ENCODE measurements around the gene PPIL6. TPM values are rescaled to one million over a fixed set of nuclear protein-coding genes. Genes with fewer than 3 reads are reported as not detected.
"Not testable (repeated sequence)": the region's sequence is repeated elsewhere in the genome, so short reads cannot be mapped to it uniquely, and the experiment has no call there.

PPIL6 gene
- polyA plus RNA-seq, 4 donors: 15.4 to 18.8 (median 18.4) TPM

- DNase-seq (ENCODE audit: low read depth in 4 of 4, low spot score in 2 of 4): no peak
These were observed 70.7 kb downstream of the PPIL6 start for GRCh38 chr6:109369728-109370127.

GRCh38 chr6:109364382-109365078, 75.9 kb downstream of the PPIL6 start:
- not testable (repeated sequence) for DNase-seq (ENCODE audit: low read depth in 4 of 4, low spot score in 2 of 4)

- no peak for DNase-seq (ENCODE audit: low read depth in 4 of 4, low spot score in 2 of 4)
These were observed 76.7 kb downstream of the PPIL6 start for GRCh38 chr6:109363753-109364152.

DNA sequence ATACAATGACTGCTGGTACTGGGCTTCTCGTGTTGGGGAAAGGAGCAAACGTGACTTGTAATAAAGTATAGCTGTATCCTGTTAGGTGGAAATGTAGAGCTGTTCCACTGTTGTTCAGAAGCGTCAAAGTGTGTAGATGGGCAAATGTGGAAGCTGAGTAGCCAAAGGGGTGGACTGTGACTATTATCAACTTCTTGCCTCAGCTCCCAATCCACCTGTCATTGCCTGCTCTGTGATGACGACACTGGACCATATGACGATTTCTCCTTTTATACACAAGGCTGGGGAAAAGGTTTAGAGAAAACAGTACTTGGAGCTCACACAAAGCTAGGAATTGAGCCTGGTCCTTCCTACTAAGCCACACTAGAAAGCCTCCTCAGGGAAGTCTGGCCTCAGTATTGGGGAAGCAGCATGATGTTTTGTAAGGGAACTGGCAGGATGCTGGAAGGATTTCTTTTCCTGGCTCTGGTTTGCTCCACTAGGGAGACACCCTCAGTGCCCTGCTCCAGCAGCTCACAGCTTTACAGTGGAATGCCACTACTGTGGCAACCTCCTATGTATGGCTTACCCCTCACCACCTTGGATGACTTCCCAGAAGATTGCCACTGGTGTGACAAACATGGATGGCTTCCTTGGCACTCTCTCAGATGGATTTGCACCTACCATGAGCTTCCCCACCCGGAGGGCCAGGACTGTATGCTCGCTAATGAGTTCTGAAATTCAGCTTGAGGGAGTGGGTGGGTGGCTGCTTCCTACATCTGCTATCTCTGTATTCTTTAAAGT, 78.1 kb downstream of the PPIL6 start:
- no peak for DNase-seq (ENCODE audit: low read depth in 4 of 4, low spot score in 2 of 4)

DNA sequence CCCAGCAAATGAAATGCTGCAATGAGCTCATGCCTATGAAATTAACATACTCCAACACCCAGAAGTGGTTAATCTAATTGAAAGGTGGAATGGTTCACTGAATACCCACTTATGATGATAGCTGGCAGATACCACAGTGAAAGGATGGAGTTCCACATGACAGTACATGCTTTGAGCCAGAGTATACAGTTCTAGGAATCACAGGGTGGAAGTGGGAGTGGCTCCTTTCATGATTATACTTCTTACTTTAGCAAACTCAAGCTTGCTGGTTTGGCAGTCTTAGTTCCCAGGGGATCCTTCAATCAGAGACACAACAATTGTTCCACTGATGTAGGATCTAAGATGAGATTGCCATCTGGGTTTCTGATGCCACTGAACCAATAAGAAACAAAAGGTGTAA, 79.6 kb downstream of the PPIL6 start:
- DNase-seq (ENCODE audit: low read depth in 4 of 4, low spot score in 2 of 4): no peak

DNA sequence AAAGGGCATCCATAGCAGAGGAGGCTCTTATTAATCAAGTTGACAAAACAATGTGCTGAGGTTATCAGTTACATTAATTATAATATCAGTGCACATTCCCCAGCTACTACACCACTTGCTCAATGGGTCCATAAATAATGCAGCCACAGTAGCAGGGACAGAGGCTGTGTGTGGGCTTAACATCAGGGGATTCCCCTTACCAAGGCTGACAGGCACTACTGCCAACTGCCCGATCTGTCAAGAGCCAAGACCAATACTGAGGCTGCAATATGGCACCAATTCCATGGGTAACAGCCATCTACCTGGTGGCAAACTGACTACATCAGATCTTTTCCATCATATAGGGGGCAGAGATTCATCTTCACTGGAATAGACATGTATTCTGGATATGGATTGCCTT, 80.1 kb downstream of the PPIL6 start:
- no peak for DNase-seq (ENCODE audit: low read depth in 4 of 4, low spot score in 2 of 4)

DNA sequence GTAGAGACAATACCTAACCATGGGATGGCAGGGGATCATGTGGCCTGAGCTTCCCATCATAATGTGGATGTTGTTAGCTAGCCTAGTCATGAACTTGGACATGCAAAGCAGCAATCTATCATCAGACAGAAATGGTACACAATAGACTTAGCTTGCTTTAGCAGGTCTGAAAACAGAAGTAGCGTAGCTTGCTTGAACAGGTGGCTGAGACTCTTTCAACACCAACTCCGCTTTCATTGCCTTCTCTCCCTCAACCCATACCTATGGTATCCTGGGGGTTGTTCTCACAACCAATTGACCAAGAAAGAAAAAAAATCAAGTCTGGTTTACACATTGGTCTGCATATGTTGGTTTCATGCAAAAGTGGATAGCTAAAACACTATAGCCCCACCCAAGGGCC, 81.2 kb downstream of the PPIL6 start:
- no peak for DNase-seq (ENCODE audit: low read depth in 4 of 4, low spot score in 2 of 4)

GRCh38 chr6:109358204-109358603, 82.2 kb downstream of the PPIL6 start:
- DNase-seq (ENCODE audit: low read depth in 4 of 4, low spot score in 2 of 4): no peak

DNA sequence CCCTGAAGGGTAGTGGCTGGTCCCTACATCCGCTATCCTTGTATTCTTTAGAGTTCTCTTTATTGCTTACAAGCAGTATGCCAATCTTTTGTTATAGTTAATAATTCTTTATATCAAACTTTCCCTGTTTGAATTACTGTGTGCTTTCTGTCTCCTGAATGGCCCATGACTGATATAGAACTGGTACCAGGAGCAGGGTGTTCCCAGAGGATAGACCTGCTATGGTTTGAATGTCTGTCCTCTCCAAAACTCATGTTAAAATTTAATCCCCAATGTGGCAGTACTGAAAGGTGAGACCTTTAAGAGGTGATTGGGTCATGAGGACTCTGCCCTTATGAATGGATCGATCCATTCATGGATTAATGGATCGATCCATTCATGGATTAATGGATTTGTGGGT, 84.2 kb downstream of the PPIL6 start:
- no peak for DNase-seq (ENCODE audit: low read depth in 4 of 4, low spot score in 2 of 4)

DNA sequence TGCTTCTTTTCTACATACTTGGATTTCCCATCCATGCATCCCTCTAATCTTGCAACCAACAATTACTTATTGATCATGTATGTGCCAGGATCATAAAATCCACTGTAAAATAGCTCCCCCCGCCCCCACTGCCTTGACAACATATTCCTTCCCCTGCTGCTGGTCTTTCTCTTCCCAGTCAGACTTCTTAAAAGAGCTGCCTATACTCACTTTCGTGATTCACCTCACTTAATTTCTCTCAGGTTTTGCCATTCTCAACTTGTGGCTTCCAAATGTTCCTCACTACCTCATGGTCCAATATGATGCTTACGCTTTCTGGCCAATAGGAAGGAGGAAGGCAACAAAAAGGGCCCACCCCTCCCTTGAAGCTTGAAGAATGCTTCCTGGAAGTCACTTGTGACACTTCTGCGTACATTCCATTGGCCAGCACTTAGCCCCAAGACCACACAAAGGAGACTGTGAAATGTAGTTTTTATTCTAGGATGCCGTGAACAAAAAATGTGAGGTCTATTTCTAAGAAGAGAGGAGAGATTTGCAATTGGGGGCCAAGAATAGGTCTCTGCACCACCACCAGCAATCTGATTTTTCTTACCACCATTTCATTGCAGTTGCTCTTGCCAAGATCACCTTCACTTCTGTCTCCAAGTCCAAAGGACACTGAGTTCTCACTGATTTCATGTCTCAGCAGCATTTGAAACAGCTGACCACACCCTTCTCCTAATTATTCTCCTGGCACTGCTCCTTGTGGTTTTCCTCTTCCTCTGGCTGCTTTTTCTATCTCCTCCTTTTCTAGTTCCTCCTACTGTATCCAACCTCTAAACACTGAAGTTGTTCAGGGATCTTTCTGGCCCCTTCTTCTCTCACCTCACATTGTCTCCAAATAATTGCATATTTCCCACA, 88.9 kb downstream of the PPIL6 start:
- DNase-seq (ENCODE audit: low read depth in 4 of 4, low spot score in 2 of 4): no peak

DNA sequence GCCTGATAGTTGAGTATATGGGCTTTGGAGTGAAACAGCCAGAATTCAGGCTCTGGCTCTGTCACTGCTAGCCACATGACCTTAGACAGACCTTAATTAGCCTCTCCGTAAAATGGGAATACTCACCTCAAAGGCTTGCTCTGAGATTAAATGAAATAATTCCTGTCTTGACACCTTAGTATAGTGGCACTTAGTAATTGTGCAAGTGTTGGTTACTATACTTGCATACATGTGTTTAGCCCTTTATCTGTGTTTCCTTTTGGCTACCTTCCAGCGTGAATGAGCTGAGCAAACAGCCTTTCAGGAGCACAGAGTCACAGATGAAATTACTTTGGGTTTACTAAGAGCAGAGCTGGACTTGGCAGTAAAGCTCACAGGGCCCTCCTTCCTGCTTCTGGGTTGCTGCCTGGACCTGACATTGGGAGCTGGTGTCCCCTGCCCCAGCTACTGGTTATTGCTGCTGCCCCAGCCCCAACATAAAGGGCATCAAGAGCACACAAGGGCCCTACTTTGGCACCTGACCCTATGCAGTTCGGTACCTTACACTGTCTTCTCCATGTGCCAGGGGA, 90.9 kb downstream of the PPIL6 start:
- peak in 1 of 4 donors; percentile 12 for DNase-seq (ENCODE audit: low read depth in 4 of 4, low spot score in 2 of 4)

DNA sequence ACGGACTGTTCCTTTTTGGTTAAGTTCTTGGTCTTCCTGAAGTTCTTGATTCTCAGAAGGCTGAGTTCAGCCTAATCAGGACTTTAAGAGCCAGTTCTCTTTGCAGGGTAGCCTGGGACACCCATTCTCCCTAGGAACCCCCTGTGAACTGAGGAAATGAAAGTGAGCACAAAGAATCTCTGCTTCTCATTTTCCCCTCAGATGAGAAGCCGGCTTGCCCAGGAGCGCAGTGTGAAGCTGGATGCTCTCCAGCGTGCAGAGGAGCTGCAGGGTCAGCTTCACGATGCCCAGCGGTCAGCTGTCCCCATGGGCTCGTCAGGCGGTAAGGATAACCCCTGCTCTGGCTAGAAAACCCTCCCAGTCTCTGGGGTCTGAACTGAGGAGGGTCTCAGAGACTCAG, 92.2 kb downstream of the PPIL6 start:
- DNase-seq (ENCODE audit: low read depth in 4 of 4, low spot score in 2 of 4): no peak

GRCh38 chr6:109347779-109348178, 92.6 kb downstream of the PPIL6 start:
- DNase-seq (ENCODE audit: low read depth in 4 of 4, low spot score in 2 of 4): no peak

- DNase-seq (ENCODE audit: low read depth in 4 of 4, low spot score in 2 of 4): no peak
These were observed 94.4 kb downstream of the PPIL6 start for GRCh38 chr6:109345986-109346385.

GRCh38 chr6:109344226-109344625, 96.2 kb downstream of the PPIL6 start:
- peak in 1 of 4 donors; percentile 16 for DNase-seq (ENCODE audit: low read depth in 4 of 4, low spot score in 2 of 4)

- no peak for DNase-seq (ENCODE audit: low read depth in 4 of 4, low spot score in 2 of 4)
These were observed 96.9 kb downstream of the PPIL6 start for GRCh38 chr6:109343518-109343917.

DNA sequence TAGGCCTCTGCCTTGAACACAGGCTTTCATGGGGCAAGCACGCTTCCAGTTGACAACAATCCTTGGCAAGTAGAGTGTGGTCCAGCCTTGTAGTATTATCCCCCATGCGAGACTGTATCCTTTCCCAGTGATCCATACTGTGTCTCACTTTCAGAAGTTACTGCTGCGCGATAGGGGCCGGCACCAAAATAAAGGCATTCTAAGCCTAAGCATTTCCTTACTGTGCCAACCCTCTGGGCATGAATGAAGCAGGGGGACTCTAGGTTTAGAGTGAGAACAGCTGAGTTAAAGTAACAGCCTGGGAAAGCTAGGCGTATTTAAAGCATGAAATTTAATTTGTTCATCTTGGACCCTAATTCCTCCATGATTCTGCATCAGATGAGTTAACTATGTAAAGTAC, 97.5 kb downstream of the PPIL6 start:
- no peak for DNase-seq (ENCODE audit: low read depth in 4 of 4, low spot score in 2 of 4)

DNA sequence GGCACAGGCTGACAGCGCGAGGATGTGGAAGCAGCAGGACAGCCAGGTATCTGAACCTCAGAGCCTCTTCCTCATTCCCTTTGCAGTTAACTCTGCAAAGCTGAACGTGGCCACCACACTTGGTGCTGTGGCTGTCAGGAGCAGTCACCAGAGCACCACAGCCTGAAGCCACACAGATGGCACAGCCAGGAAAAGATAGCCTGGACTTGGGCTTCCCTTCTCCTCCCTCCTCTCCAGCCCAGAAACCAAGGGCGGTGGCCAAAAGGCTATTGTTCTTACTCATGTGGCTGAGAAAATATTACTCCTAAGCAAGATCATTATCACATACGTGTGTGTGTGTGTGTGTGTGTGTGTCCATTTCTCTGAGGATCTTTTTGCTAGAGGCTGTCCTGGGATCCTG, 97.9 kb downstream of the PPIL6 start:
- DNase-seq (ENCODE audit: low read depth in 4 of 4, low spot score in 2 of 4): no peak

DNA sequence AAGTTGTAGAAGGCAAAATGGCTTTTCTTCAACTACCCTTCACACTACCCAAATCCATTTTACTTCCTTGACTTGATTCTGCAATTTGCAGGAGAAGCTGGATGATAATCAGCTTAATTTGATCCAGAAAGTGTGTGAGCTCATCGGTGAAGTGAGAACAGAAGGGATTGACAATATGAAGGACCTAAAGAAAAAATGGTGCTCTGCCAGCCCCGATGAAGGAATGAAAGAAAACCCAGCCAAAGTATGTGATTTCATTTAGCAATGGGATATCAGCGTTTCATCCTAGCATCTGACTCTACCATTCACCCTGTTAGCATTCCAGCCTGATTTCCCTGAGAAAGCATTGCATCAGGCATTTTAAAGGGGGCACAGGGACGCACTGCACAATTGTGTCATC, 99.6 kb downstream of the PPIL6 start:
- no peak for DNase-seq (ENCODE audit: low read depth in 4 of 4, low spot score in 2 of 4)

All from left renal cortex interstitium (tissue), 4 donors.